SU-DHL-6 (cell line): Measurements from ENCODE around the gene MLST8.

Source experiments
- H2AFZ ChIP-seq: fragments of 200-600 bp; sonication (generic); 2 replicates; pipeline ENCODE4 v1.6.1; 2014; ENCODE audit warnings: low read depth, mild to moderate bottlenecking, moderate library complexity, mixed read lengths, antibody characterized with exemption, low read length; ENCODE audit not compliant: severe bottlenecking
- H3F3A ChIP-seq: fragments of 200-600 bp; shearing (Covaris generic); 2 replicates; pipeline ENCODE4 v1.6.0; 2016; ENCODE audit warnings: antibody characterized with exemption, mild to moderate bottlenecking; ENCODE audit not compliant: insufficient read depth
- H3K27ac ChIP-seq: fragments of 200-600 bp; sonication (generic); 2 replicates; pipeline ENCODE4 v1.5.1; 2016; ENCODE audit warnings: low read depth, mild to moderate bottlenecking, low read length, moderate library complexity, mixed read lengths
- H3K27me3 ChIP-seq: fragments of 200-600 bp; sonication (generic), shearing (Covaris generic); 2 replicates; pipeline ENCODE4 v1.6.0; 2014; ENCODE audit warnings: mild to moderate bottlenecking, low read length
- H3K36me3 ChIP-seq: fragments of 200-600 bp; sonication (generic); 2 replicates; pipeline ENCODE4 v1.6.1; 2014; ENCODE audit warnings: mild to moderate bottlenecking, low read length, mixed read lengths
- H3K4me2 ChIP-seq: fragments of 300-600, 200-600 bp; shearing (Covaris generic), sonication (generic); 2 replicates; pipeline ENCODE4 v1.6.0; 2014; ENCODE audit warnings: low read length, low read depth, mild to moderate bottlenecking; ENCODE audit not compliant: poor library complexity, severe bottlenecking
- H3K4me3 ChIP-seq: fragments of 200-600 bp; sonication (generic); 2 replicates; pipeline ENCODE4 v1.5.1; 2014; ENCODE audit warnings: antibody characterized with exemption, low read length, mild to moderate bottlenecking, mixed read lengths; ENCODE audit not compliant: insufficient read depth, poor library complexity, severe bottlenecking
- H3K79me2 ChIP-seq: fragments of 200-600 bp; sonication (generic); 2 replicates; pipeline ENCODE4 v1.6.1; 2014; ENCODE audit warnings: mild to moderate bottlenecking, low read length, moderate library complexity; ENCODE audit not compliant: insufficient read depth
- H3K9ac ChIP-seq: fragments of 200-600 bp; sonication (generic); 2 replicates; pipeline ENCODE4 v1.7.0; 2014; ENCODE audit warnings: mild to moderate bottlenecking, low read length
- H3K9me2 ChIP-seq: fragments of 200-600 bp; sonication (generic); replicated peaks from 2 replicates; pipeline ENCODE4 v1.6.1; 2014; ENCODE audit warnings: low read length; ENCODE audit not compliant: insufficient read depth
- H3K9me3 ChIP-seq: fragments of 200-600 bp; sonication (generic); 2 replicates; pipeline ENCODE4 v1.6.1; 2014; ENCODE audit warnings: low read length, mixed read lengths; ENCODE audit not compliant: insufficient read depth
- H4K20me1 ChIP-seq: fragments of 200-600 bp; sonication (generic); 2 replicates; pipeline ENCODE4 v1.6.1; 2014; ENCODE audit warnings: low read depth, mild to moderate bottlenecking, antibody characterized with exemption, low read length, moderate library complexity, mixed read lengths
- EZH2phosphoT487 ChIP-seq: fragments of 200-600 bp; sonication (generic), shearing (Covaris generic); conservative IDR thresholded peaks from 2 replicates; pipeline ENCODE4 v1.6.1; 2018; ENCODE audit warnings: mild to moderate bottlenecking, antibody characterized with exemption, low read length, moderate library complexity, mixed read lengths
- TF ChIP-seq, protein P1 (sequence below): fragments of 200-600 bp; sonication (generic); IDR thresholded peaks from one replicate; pipeline ENCODE4 v1.5.1; 2017; ENCODE audit warnings: antibody characterized with exemption, mild to moderate bottlenecking, low read length, moderate library complexity; ENCODE audit not compliant: insufficient read depth, poor library complexity, severe bottlenecking

Gene MLST8

DNA sequence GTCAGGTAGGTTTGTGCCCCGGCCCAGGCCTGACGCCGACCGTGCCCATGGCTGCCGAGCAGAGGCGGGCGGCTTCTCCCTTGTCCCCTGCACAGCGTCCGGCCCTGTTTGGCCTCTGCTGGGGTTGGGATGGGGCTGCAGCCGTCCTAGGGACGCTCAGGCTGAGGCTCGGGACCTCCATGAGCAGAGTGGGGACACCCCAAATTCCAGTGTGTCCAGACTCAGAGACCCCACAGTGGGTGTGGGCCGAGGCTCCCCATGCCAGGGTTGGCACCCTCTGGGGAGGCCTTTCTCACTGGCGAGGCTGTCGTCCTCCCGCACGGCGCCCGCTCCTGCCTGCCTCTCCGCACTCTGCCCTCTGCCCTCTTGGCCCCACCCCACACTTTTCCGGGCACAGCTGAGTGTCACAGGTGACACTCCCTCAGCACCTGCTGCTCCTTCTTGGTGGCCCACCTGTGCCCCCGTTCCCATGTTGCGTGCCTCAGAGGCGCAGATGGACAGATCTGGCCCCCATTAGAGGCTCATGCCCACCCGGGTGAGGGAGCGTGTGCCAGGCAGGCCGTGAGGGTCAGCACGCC lies 33.6 kb upstream of the MLST8 start:
- H3K4me2 ChIP-seq = no peak overlapping the region
- no peaks in the 10 kb centered on the region for H3K36me3 ChIP-seq
- H3K4me3 ChIP-seq = no peak overlapping the region
- H3K9me2 ChIP-seq = no peaks in the 10 kb centered on the region
- no peaks in the 10 kb centered on the region for H4K20me1 ChIP-seq
- no peak overlapping the region for H2AFZ ChIP-seq
- H3F3A ChIP-seq = no peaks in the 10 kb centered on the region
- no peaks in the 10 kb centered on the region for H3K9me3 ChIP-seq
- no peaks in the 10 kb centered on the region for H3K27me3 ChIP-seq
- no peak overlapping the region for H3K27ac ChIP-seq
- no peaks in the 10 kb centered on the region for H3K79me2 ChIP-seq
- TF ChIP-seq, protein P1, sequence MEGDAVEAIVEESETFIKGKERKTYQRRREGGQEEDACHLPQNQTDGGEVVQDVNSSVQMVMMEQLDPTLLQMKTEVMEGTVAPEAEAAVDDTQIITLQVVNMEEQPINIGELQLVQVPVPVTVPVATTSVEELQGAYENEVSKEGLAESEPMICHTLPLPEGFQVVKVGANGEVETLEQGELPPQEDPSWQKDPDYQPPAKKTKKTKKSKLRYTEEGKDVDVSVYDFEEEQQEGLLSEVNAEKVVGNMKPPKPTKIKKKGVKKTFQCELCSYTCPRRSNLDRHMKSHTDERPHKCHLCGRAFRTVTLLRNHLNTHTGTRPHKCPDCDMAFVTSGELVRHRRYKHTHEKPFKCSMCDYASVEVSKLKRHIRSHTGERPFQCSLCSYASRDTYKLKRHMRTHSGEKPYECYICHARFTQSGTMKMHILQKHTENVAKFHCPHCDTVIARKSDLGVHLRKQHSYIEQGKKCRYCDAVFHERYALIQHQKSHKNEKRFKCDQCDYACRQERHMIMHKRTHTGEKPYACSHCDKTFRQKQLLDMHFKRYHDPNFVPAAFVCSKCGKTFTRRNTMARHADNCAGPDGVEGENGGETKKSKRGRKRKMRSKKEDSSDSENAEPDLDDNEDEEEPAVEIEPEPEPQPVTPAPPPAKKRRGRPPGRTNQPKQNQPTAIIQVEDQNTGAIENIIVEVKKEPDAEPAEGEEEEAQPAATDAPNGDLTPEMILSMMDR = no peak
- no peak for TF ChIP-seq EZH2phosphoT487
- no peak overlapping the region for H3K9ac ChIP-seq

DNA sequence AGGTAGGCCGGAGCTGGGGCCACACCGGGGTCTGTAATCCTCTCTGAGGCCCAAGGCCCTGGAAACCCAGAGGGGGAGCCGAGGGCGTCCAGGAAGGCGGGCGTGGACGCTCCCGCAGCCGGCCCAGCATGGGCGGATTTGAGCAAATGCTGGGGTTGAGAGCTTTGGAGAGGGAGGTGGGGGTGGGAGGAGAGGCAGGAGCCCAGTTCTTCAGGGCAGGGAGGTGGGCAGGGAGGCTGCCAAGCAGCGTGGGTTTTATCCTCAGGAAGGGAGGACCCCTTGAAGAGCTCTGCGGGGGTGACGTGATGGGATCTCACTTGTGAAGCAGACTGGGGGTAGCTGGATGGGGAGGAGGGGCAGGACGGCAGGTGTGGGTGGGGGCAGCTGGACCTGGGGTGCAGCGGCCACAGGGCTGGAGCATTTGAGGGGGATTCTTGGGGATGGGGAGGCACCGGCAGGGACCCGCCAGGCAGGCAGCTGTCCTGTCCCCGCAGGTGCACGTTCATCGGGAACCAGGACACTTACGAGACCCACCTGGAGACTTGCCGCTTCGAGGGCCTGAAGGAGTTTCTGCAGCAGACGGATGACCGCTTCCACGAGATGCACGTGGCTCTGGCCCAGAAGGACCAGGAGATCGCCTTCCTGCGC lies 32.4 kb upstream of the MLST8 start:
- Histone ChIP-seq H3K9ac (no peak overlapping the region), H3K9me2 (no peaks in the 10 kb centered on the region), H3K27ac (no peak overlapping the region), H3K79me2 (no peaks in the 10 kb centered on the region), H3K36me3 (no peaks in the 10 kb centered on the region), H2AFZ (no peak overlapping the region), H3K9me3 (no peaks in the 10 kb centered on the region), H3K4me3 (no peak overlapping the region), H4K20me1 (no peaks in the 10 kb centered on the region), H3K27me3 (no peaks in the 10 kb centered on the region), H3K4me2 (no peak overlapping the region), H3F3A (no peaks in the 10 kb centered on the region)
- TF ChIP-seq, protein P1 = no peak
- no peak for TF ChIP-seq EZH2phosphoT487

DNA sequence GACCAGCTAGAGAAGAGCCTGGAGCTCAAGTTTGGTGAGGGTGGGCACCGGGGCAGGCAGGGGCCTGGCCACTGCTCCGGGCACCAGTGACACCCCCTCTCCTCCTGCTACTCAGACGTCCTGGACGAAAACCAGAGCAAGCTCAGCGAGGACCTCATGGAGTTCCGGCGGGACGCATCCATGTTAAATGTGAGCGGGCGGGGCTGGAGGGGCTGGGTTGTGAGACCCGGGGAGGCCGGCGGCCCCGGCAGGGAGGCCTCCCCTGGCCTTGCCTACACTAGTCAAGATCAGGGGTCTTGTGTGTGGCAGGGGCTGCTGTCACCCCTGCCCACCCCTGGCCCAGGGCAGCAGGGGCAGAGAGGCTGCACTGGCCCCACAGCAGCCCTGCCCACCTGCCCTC lies 31.9 kb upstream of the MLST8 start:
- Histone ChIP-seq H3K27ac (no peak overlapping the region), H3K79me2 (no peaks in the 10 kb centered on the region), H3K4me2 (no peak overlapping the region), H4K20me1 (no peaks in the 10 kb centered on the region), H3K9ac (no peak overlapping the region), H2AFZ (no peak overlapping the region), H3K9me2 (no peaks in the 10 kb centered on the region), H3K36me3 (no peaks in the 10 kb centered on the region), H3F3A (no peaks in the 10 kb centered on the region), H3K27me3 (no peaks in the 10 kb centered on the region), H3K9me3 (no peaks in the 10 kb centered on the region), H3K4me3 (no peak overlapping the region)
- TF ChIP-seq EZH2phosphoT487 = no peak
- TF ChIP-seq, protein P1 = no peak
